GM19452 (cell line): ENCODE results near the gene IGF2R.

Experiments
- ATAC-seq: cut with Tn5 transposase; IDR thresholded peaks from one replicate; pipeline ENCODE4 v1.9.1; 2021; ENCODE audit not compliant: unreplicated experiment

IGF2R gene

GRCh38 chr6:159973951-159974350 lies 5.1 kb downstream of the IGF2R start:
- peak; percentile 45 for ATAC-seq

- ATAC-seq = no peak
Measured at GRCh38 chr6:159974932-159975331, 6.0 kb downstream of the IGF2R start.

DNA sequence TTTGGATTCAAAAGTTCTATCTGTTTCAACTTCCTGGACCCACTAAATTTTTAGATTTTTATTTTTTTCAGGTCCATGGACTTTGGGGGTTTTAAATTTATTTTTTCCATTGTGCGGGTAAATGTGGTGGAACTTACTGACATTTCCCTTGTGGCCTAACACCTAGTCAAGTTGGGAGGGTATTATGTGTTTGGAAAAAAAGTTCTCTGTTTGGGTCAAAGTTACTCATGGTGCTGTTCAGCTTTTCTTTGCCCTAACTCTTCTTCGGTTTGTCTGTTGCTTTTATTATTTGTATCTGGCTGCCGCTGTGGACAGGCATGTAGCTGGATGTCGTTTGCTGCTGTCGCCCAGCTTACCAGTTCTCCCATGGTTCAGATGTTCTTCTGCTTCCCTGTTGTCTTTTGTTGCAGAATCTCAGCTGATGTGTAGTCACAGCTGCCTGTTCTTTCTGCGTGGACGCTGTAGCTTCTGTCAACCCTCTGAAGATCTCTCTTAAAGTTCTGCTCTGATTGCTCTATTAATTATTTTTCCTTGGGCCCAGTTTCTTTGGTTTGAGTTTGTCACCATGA lies 7.9 kb downstream of the IGF2R start:
- ATAC-seq = no peak

DNA sequence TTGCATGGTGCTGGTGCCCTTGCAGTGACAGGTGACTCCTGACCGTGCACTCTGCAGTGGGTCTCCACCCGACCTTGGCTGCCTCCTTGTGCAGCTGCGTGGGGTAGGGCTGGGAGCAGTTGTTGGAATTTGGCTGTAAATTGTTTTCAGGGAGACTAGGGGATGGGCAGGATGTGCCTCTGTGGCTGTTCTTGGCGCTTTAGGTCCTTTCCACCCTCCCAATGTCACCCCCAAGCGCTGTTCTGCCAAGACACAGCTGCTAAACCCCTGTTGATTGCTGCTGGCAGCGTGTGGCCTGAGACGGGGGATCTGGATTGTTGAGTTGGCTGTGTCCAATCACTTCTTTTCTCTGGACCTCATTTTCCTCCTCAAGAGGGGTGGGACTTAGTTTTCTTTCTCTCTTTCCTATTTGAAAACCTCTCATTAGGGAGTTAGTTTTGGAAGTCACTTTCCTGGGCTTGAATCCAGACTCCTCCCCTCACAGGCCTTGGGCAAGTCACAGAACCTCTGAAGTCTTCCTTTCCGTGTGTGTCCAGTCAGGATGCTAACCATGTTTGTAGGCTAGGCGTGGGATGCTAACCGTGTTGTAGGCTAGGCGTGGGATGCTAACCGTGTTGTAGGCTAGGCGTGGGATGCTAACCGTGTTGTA lies 8.5 kb downstream of the IGF2R start:
- no peak for ATAC-seq

GRCh38 chr6:159977904-159978268 lies 9.0 kb downstream of the IGF2R start:
- ATAC-seq = no peak

DNA sequence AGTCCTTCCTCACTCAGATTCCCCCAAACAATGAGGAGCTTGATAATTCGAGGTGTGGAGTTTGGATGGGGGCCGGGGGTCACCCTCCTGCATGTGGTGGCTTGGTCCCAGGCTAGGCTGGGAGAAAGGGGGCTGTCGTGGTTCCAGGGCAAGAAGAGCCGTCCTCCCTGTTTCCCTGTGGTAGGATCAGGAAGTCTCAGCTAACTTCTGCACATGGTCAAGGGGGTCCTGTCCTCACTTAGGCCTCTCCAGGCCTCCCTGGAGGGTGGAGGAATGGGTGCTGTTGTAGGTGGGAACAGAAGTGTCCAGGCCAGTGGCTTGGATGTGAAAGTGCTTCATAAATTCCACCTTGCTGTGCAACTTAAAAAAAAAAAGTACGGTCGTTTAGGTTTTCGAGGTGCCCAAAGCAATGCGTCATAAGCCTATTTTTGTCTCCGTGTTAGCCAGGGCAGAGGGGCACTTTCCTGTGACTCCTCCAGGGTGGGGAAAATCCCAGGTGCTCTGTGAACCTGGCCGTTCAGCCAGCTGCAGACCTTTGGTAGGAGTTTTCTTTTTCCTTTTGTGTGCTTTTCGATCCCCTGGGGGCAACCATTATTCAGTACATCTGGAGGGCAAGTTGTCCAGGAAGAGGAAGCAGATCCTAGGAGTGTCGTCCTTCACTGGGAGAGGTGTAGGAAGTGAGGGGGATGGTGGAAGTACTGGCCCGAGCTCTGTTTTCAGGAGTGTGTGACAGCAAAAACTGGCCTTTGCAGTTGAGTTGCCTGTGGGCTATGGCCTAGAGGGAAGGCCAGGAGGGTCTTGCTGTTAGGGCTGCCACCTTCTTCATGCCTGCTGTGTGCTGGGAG lies 9.6 kb downstream of the IGF2R start:
- ATAC-seq = peak; percentile 27

- peak; percentile 60 for ATAC-seq
Measured at GRCh38 chr6:159979136-159979874, 10.4 kb downstream of the IGF2R start.

GRCh38 chr6:159980474-159980873 lies 11.6 kb downstream of the IGF2R start:
- ATAC-seq = no peak

DNA sequence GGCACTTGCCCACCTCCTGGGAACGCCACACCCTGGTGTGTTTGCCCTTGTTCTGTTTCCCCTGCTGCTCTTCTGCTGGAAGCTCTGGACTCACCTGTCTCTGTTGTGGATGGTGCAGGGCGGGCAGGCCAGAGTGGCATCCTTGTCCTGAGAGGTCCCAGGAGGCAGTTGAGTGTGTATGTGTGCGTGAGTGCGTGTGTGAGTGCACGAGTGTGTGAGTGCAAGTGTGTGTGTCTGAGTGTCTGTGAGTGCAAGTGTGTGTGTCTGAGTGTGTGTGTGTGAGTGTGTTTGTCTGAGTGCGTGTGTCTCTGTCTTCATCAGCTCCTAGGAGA lies 12.2 kb downstream of the IGF2R start:
- no peak for ATAC-seq

DNA sequence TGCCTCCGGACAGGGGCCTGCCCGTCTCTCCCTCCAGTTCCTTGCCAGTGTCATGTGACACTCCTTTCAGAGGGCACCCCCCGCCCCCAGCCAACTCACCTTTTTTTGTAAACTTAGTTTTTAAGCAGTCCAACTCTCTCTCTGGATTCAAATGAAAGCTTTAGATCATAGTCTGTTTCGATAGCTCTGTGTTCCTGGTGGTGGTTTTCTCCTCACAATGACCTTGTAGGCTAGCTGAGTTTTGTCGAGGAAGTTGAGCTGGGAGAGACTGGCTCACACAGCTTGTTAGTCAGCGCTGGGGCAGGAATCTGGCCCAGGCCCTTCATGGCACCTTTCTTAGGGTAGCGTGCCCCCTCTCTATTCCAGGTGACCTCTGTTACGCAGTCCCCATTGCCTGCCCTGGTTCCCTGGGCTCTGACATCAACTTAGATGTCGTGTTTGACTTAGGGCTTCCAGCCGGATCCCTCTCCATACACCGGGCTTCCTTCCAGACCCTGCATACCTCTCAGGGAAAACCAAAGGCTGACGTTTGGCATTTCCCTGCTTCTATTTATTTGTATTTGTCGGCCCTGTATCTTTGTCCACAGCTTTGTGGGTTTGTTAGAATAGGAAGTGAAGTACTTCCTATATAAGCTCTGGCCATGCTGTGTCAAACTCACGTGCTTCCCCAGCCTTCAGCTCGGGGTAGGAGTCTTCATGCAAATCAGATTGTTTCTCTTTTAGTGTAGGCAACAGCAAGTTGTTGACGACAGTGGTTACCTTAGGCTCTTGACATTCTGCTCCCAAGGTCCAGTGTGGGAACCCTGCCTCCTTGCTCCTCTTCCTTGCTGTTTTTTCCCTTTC lies 12.7 kb downstream of the IGF2R start:
- ATAC-seq = peak; percentile 69

GRCh38 chr6:159982731-159983506 lies 14.0 kb downstream of the IGF2R start:
- ATAC-seq = no peak

DNA sequence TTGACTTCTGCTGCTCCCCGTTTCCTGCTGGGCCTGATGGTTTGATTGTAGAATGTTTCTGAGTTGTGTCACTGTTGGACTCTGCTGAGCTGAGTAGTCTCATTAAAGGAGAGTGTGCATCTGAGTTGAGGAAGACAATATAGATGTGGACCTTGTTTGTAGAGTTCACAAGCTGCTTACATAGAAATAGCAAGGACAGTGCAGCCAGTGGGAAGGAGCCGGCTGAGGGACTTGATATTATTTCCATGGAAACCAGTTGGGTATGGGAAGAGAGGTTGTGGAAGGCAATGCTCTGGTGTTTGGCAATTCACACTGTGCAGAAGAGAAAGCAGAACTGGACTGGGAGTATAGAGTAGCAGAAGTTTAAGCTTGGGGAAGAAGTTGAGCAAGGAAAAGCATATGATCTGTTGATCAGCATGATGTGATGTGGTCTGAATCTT lies 14.8 kb downstream of the IGF2R start:
- ATAC-seq = no peak

DNA sequence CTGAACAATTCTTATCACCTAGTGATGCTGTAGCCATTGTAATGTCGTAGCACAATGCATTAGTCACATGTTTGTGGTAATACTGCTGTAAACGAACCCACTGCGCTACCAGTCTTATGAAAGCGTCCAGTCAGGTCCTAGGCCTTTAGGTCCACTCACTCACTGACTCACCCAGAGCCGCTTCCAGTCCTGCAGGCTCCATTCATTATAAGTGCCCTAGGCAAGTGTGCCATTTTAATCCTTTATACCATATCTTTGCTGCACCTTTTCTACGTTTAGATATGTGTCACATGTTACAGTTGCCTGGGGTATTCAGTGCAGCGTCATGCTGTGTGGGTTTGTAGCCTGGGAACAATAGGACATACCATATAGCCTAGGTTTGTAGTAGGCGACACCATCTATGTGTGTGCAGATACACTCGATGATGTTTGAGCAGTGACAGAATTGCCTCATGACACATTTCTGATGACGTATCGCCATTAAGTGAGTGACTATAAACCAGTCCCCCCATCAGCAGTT lies 15.4 kb downstream of the IGF2R start:
- ATAC-seq = no peak

GRCh38 chr6:159985296-159985945 lies 16.5 kb downstream of the IGF2R start:
- no peak for ATAC-seq

DNA sequence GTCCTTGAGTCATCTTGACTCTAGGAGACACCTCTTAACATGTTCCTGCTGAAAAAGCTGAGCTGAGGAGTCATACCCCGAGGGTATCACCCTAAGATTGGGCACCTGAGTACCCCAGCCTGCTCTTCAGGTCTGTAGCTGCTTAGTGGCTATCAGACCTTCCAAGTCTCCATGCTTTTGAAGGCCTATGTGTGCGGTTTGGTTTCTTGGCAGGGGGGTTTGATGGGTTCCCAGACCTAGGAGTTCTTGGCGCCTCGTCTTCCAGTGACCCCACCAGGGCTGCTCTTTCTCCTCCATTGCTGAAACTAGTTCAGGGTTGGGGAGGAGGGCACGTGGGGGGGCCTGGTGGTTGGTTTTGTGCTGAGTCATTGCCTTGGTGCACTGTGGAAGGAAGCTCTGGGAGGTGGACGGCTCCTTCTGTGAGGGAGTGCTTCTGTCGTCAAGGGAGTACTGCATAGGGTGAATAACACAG lies 20.1 kb downstream of the IGF2R start:
- no peak for ATAC-seq

DNA sequence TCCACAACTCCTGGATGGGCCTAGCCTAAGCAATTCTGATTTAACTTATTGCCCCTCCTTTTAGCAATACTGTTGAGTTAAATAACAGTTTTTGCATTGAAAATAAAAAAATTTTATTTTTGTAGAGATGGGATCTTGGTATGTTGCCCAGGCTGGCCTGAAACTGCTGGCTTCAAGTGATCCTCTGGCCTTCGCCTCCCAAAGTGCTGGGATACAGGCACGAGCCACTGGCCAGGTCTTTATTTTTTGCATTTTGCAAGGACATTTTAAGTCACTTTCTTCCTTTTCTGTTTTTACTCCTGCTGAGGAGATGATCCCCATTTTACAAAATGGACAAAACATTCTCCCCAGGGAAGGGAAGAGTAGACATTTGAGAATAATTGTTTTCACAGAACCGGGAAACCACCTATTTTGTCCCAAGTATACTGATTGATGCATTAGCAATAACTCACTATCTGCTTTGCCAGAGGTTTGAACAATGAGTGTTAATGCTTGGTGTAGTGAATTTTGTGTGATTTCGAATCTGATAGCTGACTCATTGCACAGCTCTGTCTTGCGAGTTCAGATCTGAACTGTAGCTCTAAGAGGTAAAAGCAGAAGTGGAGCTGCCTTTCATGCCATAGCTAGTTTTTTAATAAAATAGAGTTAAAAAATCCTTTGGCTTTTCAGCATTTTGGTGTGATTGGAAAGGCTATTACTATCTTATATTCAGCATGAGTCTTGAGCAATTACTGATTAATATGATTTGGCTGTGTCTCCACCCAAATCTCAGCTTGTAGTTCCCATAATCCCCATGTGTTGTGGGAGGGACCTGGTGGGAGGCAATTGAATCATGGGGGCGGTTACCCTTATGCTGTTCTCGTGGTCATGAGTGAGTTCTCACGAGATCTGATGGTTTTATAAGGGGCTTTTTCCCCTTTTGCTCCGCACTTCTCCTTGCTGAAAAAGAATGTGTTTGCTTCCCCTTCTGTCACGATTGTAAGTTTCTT lies 20.9 kb downstream of the IGF2R start:
- peak; percentile 90 for ATAC-seq

- no peak for ATAC-seq
Measured at GRCh38 chr6:159992366-159992765, 23.5 kb downstream of the IGF2R start.

DNA sequence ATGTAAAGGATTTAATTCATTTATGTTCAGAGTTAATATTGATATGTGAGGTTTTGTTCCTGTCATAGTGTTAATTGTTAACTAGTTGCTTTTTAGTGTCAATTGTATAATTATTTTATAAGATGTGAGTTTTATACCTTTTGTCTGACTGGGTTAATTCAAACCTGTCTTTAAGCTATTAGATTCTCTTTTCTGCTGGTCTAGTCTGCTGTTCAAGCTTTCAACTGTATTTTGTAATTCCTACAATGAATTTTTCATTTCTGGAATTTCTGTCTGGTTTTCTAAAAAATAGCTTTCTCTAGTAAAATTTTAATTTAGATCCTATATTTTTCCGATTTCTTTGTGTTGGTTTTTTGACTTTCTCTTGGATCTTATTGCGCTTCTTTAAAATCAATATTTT lies 26.5 kb downstream of the IGF2R start:
- ATAC-seq = no peak
